Astrocyte of the hippocampus (primary cell): ENCODE results near the gene SGMS1.
"Not testable (repeated sequence)": the region's sequence is repeated elsewhere in the genome, so short reads cannot be mapped to it uniquely, and the experiment has no call there.

Experiments
- DNase-seq: peaks from one replicate; pipeline ENCODE4 v3.0.0; 2011; ENCODE audit warnings: low read depth, low spot score

Gene SGMS1

GRCh38 chr10:50560370-50560769 lies 63.4 kb downstream of the SGMS1 start:
- DNase-seq: no peak

- no peak for DNase-seq
These were observed 65.4 kb downstream of the SGMS1 start for GRCh38 chr10:50558371-50558770.

DNA sequence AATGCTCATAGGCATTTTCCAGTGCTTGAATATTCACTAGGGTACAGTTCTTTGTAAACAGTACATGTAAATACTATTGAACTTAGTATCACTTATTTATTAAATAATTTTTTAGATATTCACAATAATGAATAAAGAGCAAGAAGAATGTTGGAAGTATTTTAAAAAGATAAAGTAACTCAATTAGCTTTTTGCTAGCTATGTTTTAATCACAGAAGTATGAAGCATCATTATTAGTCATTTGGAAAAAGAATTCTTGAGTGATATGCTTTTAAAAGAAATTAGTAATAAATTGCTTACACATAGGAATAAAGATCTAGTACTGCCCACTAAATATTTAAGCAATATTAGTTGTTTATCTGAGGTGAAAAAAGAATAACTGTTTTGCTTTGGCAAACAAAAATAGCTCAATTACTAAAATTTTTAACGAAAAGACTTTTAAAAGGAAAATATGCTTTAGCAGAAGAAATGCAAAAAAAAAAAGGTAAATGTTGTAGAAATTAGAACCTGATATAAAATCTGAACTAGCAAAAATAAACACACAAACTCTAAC lies 66.5 kb downstream of the SGMS1 start:
- no peak for DNase-seq

- DNase-seq: no peak
These were observed 67.3 kb downstream of the SGMS1 start for GRCh38 chr10:50556237-50557120.

- DNase-seq: peak; percentile 41
These were observed 68.7 kb downstream of the SGMS1 start for GRCh38 chr10:50554995-50555568.

- DNase-seq: no peak
These were observed 69.3 kb downstream of the SGMS1 start for GRCh38 chr10:50554376-50554994.

GRCh38 chr10:50552771-50553535 lies 70.8 kb downstream of the SGMS1 start:
- DNase-seq: peak; percentile 80

DNA sequence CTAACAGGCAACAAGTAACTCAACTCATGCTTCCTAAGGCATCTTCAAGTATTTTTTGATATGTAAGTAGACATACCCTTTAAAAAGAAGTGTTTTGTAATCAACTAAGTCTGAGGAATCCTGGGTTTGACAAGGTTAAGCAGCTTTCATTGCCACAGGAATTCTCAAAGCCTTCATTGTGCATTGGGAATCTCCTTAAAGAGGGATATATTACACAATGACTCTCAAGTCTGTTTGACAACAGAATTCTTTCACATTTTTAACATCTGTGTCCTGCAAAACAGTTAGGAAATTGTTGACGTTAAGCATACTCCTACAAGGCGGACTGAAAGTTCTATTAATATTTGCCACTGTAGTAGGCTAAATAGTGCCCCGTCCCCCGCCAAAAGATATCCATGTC lies 71.4 kb downstream of the SGMS1 start:
- DNase-seq: peak; percentile 62

DNA sequence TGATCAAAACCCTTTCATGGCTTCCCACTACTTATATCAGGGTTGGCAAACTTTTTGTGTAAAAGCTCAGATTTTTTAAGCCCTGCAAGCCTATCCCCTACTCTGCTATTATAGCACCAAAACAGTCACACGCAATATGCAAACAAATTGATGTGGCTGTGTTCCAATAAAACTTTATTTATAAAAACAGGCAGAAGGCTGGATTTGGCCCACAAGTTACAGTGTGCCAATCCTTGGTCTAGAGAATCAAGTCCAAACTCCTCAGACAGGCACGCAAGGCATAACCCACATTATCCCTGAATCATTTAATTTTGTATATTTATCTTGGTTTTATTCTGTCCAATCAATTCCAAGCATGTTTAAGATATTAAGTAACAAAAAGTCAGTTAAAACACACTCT lies 71.9 kb downstream of the SGMS1 start:
- DNase-seq: no peak

- no peak for DNase-seq
These were observed 73.4 kb downstream of the SGMS1 start for GRCh38 chr10:50550291-50550839.

DNA sequence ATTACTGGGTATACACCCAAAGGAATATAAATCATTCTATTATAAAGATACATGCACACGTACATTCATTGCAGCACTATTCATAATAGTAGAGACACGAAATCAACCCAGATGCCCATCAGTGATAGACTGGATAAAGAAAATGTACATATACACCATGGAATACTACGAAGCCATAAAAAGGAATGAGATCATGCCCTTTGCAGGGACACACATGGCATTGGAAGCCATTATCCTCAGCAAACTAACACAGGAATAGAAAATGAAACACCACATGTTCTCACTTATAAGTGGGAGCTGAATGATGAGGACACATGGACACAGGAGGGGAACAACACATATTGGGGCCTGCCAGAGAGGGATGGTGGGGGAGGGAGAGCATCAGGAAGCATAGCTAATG lies 74.6 kb downstream of the SGMS1 start:
- not testable (repeated sequence) for DNase-seq

DNA sequence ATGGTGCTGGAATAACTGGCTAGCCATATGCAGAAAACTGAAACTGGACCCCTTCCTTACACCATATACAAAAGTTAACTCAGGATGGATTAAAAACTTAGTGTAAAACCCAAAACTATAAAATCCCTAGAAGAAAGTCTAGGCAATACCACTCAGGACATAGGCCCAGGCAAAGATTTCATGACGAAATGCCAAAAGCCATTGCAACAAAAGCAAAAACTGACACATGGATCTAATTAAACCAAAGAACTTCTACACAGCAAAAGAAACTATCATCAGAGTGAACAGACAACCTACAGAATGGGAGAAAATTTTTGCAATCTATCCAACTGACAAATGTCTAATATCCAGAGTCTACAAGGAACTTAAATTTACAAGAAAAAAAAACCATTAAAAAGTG lies 75.3 kb downstream of the SGMS1 start:
- DNase-seq: not testable (repeated sequence)

- not testable (repeated sequence) for DNase-seq
These were observed 77.5 kb downstream of the SGMS1 start for GRCh38 chr10:50546287-50546686.

GRCh38 chr10:50545846-50546245 lies 77.9 kb downstream of the SGMS1 start:
- no peak for DNase-seq

- DNase-seq: no peak
These were observed 78.8 kb downstream of the SGMS1 start for GRCh38 chr10:50544857-50545429.

GRCh38 chr10:50544095-50544856 lies 79.5 kb downstream of the SGMS1 start:
- DNase-seq: no peak

DNA sequence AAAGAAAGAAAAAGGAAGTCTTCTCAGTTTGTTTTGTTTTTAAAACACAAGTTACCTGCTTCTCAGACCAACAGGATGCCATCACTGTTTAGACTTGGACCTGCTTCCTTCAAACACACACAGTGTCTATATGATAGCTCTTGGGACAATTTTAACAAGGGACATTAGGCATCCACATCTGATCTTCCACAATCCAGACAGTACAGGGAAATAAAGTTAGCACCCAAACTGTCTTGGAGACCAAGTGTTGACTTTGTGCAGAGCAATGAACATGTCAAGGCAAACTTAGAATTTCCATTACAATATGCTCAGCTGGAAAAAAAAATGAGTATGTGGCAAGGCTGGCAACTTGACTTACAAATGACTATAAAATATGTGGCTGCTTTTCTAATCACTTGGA lies 80.9 kb downstream of the SGMS1 start:
- DNase-seq: no peak

DNA sequence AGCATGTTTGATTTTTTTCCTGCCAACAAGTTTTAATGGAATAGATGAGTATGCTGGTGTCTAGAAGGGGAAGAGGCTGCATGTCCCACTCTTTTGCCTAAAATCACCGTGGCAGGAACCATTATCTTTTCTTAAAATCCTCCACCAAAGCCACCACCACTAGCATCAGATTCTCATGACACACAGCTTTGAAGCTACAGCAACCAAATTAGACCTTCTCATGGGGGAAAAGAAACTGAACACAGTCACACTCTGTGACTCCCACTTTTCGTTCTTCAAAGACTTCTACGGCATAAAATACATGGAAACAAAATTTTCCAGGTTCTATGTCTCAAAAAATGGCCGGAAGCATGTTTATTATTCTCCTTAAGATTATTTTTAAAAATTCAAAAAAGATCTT lies 81.8 kb downstream of the SGMS1 start:
- no peak for DNase-seq

DNA sequence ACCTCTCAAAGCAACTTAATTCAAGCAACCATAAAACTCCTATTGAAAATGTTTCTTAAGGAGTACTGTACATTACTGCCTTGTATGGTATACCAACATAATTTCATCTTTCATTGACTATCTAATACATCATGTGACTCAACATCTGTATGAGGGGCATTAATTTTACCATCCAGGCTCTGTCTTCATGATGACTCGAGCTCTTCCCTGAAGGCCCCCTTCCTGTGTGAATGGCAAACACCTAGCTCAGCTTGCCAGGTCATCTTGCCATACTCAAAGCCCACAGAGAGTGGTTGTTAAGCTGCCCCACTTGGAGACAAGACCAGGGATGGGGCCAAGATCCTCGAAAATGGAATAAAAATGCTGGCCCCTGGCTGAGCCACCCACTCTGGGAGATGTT lies 82.4 kb downstream of the SGMS1 start:
- DNase-seq: no peak

DNA sequence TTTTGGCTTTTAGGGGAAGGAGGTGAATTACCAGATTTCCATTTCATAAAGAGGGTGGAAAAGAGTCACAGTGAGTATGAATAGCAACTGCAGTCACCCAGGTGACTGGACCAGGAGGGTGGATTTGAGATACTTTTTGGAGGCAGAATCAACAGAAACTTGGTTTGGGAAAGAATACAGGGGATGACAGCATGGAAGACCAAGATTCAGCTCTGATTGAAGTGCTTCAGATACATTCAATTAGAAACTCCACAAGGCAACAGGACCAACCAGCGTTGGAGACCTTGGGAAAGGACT lies 83.0 kb downstream of the SGMS1 start:
- no peak for DNase-seq
